Skeletal muscle tissue (tissue), 4 donors: ENCODE measurements around the gene TEX14. TPM values are rescaled to one million over a fixed set of nuclear protein-coding genes. Genes with fewer than 3 reads are reported as not detected.
"Not testable (repeated sequence)": the region's sequence is repeated elsewhere in the genome, so short reads cannot be mapped to it uniquely, and the experiment has no call there.

Source experiments
- H3K27ac ChIP-seq: one replicate; pipeline ENCODE4 v1.7.0; 2013; ENCODE audit warnings: mild to moderate bottlenecking, low read depth, low read length, inconsistent platforms
- H3K27me3 ChIP-seq, 3 donors: one replicate each; pipeline ENCODE4 v1.7.0; 2013; ENCODE audit warnings: low read length in 3 of 3; ENCODE audit not compliant: control insufficient read depth in 3 of 3, insufficient read depth in 3 of 3
- H3K36me3 ChIP-seq, 3 donors: one replicate each; pipeline ENCODE4 v1.7.0; 2013; ENCODE audit warnings: low read length in 3 of 3; ENCODE audit not compliant: control insufficient read depth in 3 of 3, insufficient read depth in 3 of 3
- H3K4me1 ChIP-seq, 3 donors: one replicate each; pipeline ENCODE4 v1.7.0; 2013; ENCODE audit warnings: low read length in 3 of 3, mild to moderate bottlenecking in 3 of 3; ENCODE audit not compliant: control insufficient read depth in 3 of 3, insufficient read depth in 3 of 3
- H3K4me3 ChIP-seq, 3 donors: one replicate each; pipeline ENCODE4 v1.7.0; 2013; ENCODE audit warnings: low read length in 3 of 3
- H3K9ac ChIP-seq, 3 donors: one replicate each; pipeline ENCODE4 v1.7.0; 2013; ENCODE audit warnings: low read length in 3 of 3, mild to moderate bottlenecking in 3 of 3, moderate library complexity in 2 of 3, low read depth in 1 of 3
- H3K9me3 ChIP-seq, 3 donors: one replicate each; pipeline ENCODE4 v1.7.0; 2013; ENCODE audit warnings: low read length in 3 of 3; ENCODE audit not compliant: control insufficient read depth in 3 of 3
- total RNA-seq: library from RNA; depleted of rRNA; stranded (reverse); fragments of >200 nt; gene quantifications from one replicate; pipeline ENCODE4 v1.2.3, GENCODE V29; 2014
- donor health status: Osteomylitis.

The TEX14 gene
- total RNA-seq, 1 donor from 2014 or later = under 0.01 TPM

- Histone ChIP-seq H3K9ac (peak overlapping the region; percentile 48 to 96 (median 89)), H3K4me3 (peak overlapping the region; percentile 23 to 77 (median 71))
- not testable (repeated sequence) for H3K36me3 ChIP-seq, H3K4me1 ChIP-seq, H3K27me3 ChIP-seq, H3K9me3 ChIP-seq, H3K27ac ChIP-seq
These were observed 32.1 kb downstream of the TEX14 start for GRCh38 chr17:58659714-58660084.

GRCh38 chr17:58658804-58659713 is 32.8 kb downstream of the TEX14 start:
- H3K4me1 ChIP-seq = no peaks in the 10 kb centered on the region
- H3K4me3 ChIP-seq = peak overlapping the region; percentile 23 to 77 (median 71)
- H3K9me3 ChIP-seq = no peaks in the 10 kb centered on the region
- H3K27ac ChIP-seq = peak overlapping the region; percentile 68
- no peaks in the 10 kb centered on the region for H3K27me3 ChIP-seq
- peak overlapping the region; percentile 48 to 96 (median 89) for H3K9ac ChIP-seq
- H3K36me3 ChIP-seq = no peaks in the 10 kb centered on the region

GRCh38 chr17:58657962-58658803 is 33.7 kb downstream of the TEX14 start:
- Histone ChIP-seq H3K4me3 (peak overlapping the region; percentile 23 to 77 (median 71)), H3K27ac (peak overlapping the region; percentile 68), H3K9ac (peak overlapping the region in 2 of 3 donors; percentile 48 to 89)
- H3K27me3 ChIP-seq, H3K4me1 ChIP-seq, H3K9me3 ChIP-seq, H3K36me3 ChIP-seq: not testable (repeated sequence)

- no peaks in the 10 kb centered on the region for H3K36me3 ChIP-seq
- no peaks in the 10 kb centered on the region for H3K27me3 ChIP-seq
- H3K9me3 ChIP-seq = no peaks in the 10 kb centered on the region
- H3K4me3 ChIP-seq = no peak overlapping the region
- H3K9ac ChIP-seq = no peak overlapping the region
- H3K27ac ChIP-seq = no peak overlapping the region
- H3K4me1 ChIP-seq = no peaks in the 10 kb centered on the region
These were observed 43.6 kb downstream of the TEX14 start for GRCh38 chr17:58648236-58648635.

GRCh38 chr17:58643147-58643546 is 48.7 kb downstream of the TEX14 start:
- no peaks in the 10 kb centered on the region for H3K9me3 ChIP-seq
- H3K9ac ChIP-seq = no peak overlapping the region
- H3K36me3 ChIP-seq = no peaks in the 10 kb centered on the region
- H3K27me3 ChIP-seq = no peaks in the 10 kb centered on the region
- no peak overlapping the region for H3K27ac ChIP-seq
- H3K4me1 ChIP-seq = no peaks in the 10 kb centered on the region
- no peak overlapping the region for H3K4me3 ChIP-seq

GRCh38 chr17:58641887-58642311 is 49.9 kb downstream of the TEX14 start:
- peak overlapping the region; percentile 25 for H3K27ac ChIP-seq
- no peak overlapping the region for H3K4me3 ChIP-seq
- no peaks in the 10 kb centered on the region for H3K4me1 ChIP-seq
- H3K9me3 ChIP-seq = no peaks in the 10 kb centered on the region
- no peaks in the 10 kb centered on the region for H3K27me3 ChIP-seq
- H3K36me3 ChIP-seq = no peaks in the 10 kb centered on the region
- H3K9ac ChIP-seq = no peak overlapping the region

- Histone ChIP-seq H3K36me3 (no peaks in the 10 kb centered on the region), H3K27ac (no peak overlapping the region), H3K4me1 (no peaks in the 10 kb centered on the region), H3K4me3 (no peak overlapping the region), H3K9me3 (no peaks in the 10 kb centered on the region), H3K27me3 (no peaks in the 10 kb centered on the region), H3K9ac (no peak overlapping the region)
These were observed 51.6 kb downstream of the TEX14 start for GRCh38 chr17:58640202-58640601.

- no peaks in the 10 kb centered on the region for H3K9me3 ChIP-seq
- H3K27ac ChIP-seq = no peak overlapping the region
- H3K4me3 ChIP-seq = no peak overlapping the region
- H3K4me1 ChIP-seq = no peaks in the 10 kb centered on the region
- no peaks in the 10 kb centered on the region for H3K36me3 ChIP-seq
- H3K9ac ChIP-seq = no peak overlapping the region
- H3K27me3 ChIP-seq = no peaks in the 10 kb centered on the region
These were observed 52.2 kb downstream of the TEX14 start for GRCh38 chr17:58639681-58640080.

GRCh38 chr17:58637011-58637570 is 54.8 kb downstream of the TEX14 start:
- no peak overlapping the region for H3K9ac ChIP-seq
- no peaks in the 10 kb centered on the region for H3K9me3 ChIP-seq
- no peaks in the 10 kb centered on the region for H3K36me3 ChIP-seq
- H3K4me3 ChIP-seq = no peak overlapping the region
- no peak overlapping the region for H3K27ac ChIP-seq
- H3K4me1 ChIP-seq = peaks cover 0 to 3% (median 0%) of the 10 kb centered on the region in 3 donors
- H3K27me3 ChIP-seq = no peaks in the 10 kb centered on the region
